NCI-H748 treated with DMSO at 0.1 percent for 48 hours (cell line): Measurements from ENCODE around the gene FOXM1.
A peak's percentile ranks its signal among the peaks of the same experiment; 100 is the strongest.

ENCODE experiments used
- DNase-seq: peaks from one replicate; lab custom pipeline; 2025; lab: John Stamatoyannopoulos, UW

The FOXM1 gene

DNA sequence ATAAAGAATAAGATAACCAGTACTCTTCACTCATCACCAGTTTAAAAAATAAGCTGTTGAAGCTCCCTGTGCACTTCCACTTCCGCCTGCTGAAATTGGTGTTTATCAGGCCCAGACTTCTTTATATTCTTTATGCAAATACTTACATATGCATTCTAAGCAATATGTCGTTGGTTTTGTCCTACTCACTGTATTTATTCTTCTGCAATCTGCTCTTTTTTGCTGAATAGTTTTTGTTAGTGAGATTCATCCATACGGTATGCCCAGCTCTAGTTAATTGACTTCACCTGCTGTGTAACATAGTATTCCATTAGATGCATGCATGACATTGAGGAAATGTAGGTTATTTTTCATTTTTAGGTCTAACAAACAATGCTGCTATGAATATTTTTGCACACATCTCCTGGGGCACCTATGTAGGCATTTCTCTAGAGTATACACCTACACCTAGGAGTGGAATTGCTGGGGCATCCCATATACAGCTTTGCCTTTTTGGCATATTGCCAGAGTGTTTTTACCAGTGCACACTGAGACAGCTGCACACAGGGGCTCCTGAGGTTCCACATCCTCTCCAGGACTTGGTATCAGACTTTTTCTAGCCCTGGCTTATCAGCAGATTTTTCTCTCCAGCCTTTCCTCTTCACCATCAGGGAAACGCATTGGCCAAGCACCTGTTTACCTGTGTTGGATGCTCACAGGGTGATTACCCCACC lies 41.1 kb downstream of the FOXM1 start:
- DNase-seq, result no peak

GRCh38 chr12:2834581-2835491 lies 42.1 kb downstream of the FOXM1 start, which contains the start of gene NRIP2:
TSS of gene NRIP2 (minus strand) at chr12:2835035. CDS start at chr12:2834983, 52 bp downstream.
- peak; percentile 27 for DNase-seq

GRCh38 chr12:2833810-2834209 lies 43.2 kb downstream of the FOXM1 start:
- DNase-seq, result no peak

- no peak for DNase-seq
These were observed 43.6 kb downstream of the FOXM1 start for GRCh38 chr12:2833327-2833726.

DNA sequence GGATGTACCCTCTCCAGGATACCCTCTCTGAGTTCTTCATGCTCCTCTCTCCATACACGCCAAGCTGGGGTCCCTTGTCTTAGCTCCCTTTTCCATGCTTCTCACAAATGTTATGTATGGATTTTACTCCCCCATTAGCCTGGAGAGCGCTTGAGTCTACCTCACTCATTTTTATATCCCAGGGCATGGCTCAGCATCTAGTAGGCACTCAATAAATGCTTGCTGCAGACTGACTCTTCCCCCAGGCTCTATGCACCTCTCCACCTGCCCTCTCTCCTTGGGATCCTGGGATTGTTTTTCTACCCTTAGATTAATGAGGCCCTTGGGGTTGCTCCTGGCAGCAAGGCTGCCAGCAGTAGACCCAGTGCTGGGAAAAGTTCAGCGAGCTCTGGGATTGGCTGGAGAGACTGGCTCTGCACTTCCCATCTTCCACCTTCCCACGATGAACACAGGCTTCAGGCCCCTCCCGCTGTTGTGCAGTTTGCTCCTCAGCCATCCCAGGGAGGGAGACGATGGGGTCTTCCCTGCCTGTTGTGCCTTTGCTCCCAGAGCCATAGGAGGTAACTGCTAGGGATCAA lies 44.3 kb downstream of the FOXM1 start:
- DNase-seq, result no peak

DNA sequence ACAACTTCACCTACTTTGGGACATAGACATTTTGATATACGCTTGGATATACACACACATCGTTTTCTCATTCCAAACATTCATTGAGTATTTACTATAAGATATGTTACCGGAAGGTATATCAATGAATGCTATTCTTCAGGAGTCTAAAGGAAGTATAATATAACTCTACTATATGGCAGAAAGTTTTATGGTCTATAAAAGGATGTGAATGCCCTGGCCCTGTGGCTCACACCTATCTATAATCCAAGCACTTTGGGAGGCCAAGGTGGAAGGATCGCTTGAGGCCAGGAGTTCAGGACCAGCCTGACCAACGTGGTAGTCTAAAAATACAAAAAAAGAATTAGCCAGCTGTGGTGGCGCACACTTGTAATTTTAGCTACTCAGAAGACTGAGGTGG lies 47.7 kb downstream of the FOXM1 start:
- DNase-seq, result no peak

- no peak for DNase-seq
These were observed 50.1 kb downstream of the FOXM1 start for GRCh38 chr12:2826721-2827515.

DNA sequence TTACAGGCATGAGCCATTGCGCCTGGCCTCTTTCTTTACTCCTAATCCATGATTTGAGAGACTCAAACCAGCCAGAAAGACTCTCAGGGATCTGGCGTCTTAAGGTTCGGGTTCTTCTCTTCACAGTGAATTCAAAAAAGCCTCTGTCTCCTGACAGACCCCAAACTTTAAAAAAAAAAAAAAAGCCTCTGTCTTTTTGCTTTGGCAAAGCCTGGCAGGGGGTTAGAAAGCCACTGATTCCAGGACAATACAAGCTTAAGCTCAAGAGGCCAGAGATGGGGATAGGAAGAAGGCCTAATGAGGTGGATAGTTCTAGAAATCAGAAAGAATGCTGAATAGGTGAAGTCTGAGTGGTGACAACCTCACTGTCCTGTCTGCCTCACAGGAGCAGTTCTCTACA lies 50.9 kb downstream of the FOXM1 start:
- DNase-seq, result no peak

DNA sequence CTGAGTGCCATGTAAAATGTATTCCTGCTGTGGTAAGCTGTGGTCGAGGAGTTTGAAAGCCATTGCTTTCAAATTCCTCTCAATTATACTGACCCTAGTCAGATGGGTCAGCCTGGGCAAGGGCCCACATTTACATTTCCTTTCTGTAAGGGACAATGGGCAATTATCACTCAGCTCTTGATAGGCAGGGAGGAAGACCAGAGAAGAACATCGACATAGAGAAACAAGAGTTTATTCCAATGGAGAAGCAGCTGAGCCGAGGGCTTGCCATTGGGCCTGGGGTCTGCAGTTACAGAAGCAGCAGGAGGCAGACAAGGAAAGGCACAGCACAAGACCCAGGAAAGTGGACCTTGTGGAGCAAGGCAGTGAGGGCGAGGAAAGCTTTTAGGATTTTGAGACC lies 51.8 kb downstream of the FOXM1 start:
- no peak for DNase-seq

DNA sequence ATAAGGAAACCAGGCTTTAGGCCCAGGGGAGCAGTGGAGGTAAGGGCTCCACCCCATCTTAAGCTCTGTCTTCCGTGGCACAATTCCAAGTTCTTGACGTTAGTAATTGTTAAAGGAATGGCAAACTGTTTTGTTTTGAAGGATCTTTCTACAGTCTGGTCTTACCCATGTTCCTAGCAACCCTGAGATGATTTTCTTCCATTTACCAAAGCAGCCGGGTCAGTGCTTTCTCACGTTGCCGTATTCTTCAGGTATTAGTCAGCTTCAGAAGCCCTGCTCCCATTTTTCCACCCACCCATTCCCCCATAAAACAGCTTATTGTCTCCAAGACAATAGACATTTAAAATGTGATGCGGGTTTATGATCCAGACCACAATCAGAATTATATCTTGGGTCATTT lies 52.4 kb downstream of the FOXM1 start:
- DNase-seq, result no peak

- DNase-seq, result no peak
These were observed 53.5 kb downstream of the FOXM1 start for GRCh38 chr12:2823483-2823882.

DNA sequence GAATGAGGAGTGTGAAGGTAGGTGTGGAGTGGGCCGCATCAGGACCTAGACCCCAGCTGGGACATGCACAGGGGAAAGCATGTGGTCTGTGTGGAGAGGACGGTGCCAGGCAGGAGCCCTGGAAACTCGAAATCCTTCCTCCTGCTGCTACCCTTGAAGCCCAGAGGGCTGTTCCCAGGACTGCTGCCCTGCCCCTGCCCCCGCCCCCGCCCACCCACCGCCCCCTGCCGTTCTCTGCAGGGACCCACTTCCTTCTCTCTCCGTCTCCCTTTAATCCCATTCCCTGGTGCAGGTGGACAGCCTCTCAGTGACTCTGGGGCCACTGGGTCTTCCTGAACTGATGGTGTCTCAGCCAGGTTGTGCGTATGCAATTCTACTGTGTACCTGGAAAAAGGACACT lies 56.5 kb downstream of the FOXM1 start:
- DNase-seq, result no peak

GRCh38 chr12:2819810-2820209 lies 57.2 kb downstream of the FOXM1 start:
- DNase-seq, result no peak

GRCh38 chr12:2813214-2814185 lies 63.5 kb downstream of the FOXM1 start:
- DNase-seq, result peak; percentile 37

DNA sequence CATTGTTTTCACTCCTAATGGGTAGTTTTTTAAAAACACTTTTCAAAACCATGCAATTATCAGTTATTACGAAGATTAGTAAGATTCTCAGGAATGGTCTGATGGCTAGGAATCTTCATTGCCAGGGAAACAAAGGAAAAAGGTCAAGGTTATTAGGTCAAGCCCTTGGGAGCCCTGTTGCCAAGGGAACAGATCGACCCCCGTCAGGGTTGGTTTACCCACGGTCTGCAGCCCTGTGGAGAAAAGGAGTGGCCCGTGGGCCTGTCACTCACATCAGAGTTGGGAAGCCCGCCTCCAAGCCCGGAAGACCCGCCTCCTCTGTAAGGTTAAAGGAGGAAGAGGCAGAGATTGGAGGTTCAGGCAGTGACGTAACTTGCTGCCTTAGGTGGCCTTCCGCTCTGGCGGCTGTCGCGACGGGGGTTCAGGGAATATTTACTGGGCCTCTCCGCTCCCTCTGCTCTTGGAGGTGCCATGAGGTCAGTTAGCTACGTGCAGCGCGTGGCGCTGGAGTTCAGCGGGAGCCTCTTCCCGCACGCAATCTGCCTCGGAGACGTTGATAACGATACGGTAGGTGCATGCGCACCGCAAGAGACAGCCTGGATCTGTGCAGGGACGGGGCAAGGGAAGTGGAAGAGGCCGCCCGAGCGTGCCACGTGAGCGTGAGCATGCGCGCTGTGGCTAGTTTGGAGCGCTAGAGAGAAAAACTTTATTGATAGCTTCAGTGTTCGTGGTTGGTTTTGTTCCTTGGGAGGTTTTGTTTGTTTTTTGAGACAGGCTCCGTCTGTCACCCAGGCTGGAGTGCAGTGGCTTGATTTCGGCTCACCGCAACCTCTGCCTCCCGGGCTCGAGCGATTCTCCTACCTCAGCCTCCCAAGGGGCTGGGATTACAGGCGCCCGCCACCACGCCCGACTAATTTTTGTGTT lies 64.4 kb downstream of the FOXM1 start, which contains the start of gene ITFG2:
ITFG2 (plus strand) TSS at position 379 of the 924 bp plus-strand sequence; CDS start at position 472, 93 bp downstream.
- peak; percentile 85 for DNase-seq

GRCh38 chr12:2811801-2812200 lies 65.2 kb downstream of the FOXM1 start:
- DNase-seq, result no peak
